Muscle of back (tissue), 11 donors: ENCODE data around the gene MAGEA6. TPM values are rescaled to one million over a fixed set of nuclear protein-coding genes. Genes with fewer than 3 reads are reported as not detected.
"Not testable (repeated sequence)": the region's sequence is repeated elsewhere in the genome, so short reads cannot be mapped to it uniquely, and the experiment has no call there.

Experiments used
- DNase-seq, 3 donors: peaks; one replicate each; pipeline versions ENCODE4 v3.0.0 to v3.0.0-alpha.2; 2013
- polyA plus RNA-seq, 10 donors: library from polyadenylated mRNA; unstranded; fragments of 120-200 nt; gene quantifications; one replicate each; pipeline ENCODE4 v1.2.1, GENCODE V29; 2013; ENCODE audit not compliant: insufficient read length in 10 of 10

The MAGEA6 gene
- polyA plus RNA-seq, 10 donors, result not detected

- not testable (repeated sequence) for DNase-seq
Observed at GRCh38 chrX:152734143-152734858, 35.2 kb downstream of the MAGEA6 start.

DNA sequence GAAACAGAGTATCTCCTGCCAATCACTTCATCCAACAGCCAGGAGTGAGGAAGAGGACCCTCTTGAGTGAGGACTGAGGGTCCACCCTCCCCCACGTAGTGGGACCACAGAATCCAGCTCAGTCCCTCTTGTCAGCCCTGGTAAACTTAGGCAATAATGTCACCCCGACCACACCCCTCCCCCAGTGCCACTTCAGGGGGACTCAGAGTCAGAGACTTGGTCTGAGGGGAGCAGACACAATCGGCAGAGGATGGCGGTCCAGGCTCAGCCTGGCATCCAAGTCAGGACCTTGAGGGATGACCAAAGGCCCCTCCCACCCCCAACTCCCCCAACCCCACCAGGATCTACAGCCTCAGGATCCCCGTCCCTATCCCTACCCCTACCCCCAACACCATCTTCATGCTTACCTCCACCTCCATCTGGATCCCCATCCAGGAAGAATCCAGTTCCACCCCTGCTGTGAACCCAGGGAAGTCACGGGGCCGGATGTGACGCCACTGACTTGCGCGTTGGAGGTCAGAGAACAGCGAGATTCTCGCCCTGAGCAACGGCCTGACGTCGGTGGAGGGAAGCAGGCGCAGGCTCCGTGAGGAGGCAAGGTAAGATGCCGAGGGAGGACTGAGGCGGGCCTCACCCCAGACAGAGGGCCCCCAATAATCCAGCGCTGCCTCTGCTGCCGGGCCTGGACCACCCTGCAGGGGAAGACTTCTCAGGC, 36.1 kb downstream of the MAGEA6 start, which contains the start of the genes CSAG1 and MAGEA12:
TSS of gene CSAG1 (minus strand) at position 461 of the 715 bp plus-strand sequence. CDS start 1,261 bp downstream, outside the sequence.
TSS of gene MAGEA12 (plus strand) at position 497 of the 715 bp plus-strand sequence. CDS start 2,405 bp downstream, outside the sequence.
- DNase-seq, result no peak

GRCh38 chrX:152725409-152725808, 44.1 kb downstream of the MAGEA6 start:
- DNase-seq, result no peak

Other genes starting within 250 kb of the MAGEA6 start
- 1 to 10 TPM; 1.1 to 2.2 (median 1.5) TPM for gene GABRQ, start 131.8 kb downstream of the MAGEA6 start, polyA plus RNA-seq
- gene MAGEA3, start 70.9 kb downstream of the MAGEA6 start, polyA plus RNA-seq, result not detected
- gene CSAG2, start 60.4 kb downstream of the MAGEA6 start, polyA plus RNA-seq, result not detected
- not detected for gene MAGEA2B, start 55.1 kb downstream of the MAGEA6 start, polyA plus RNA-seq
- gene CSAG1, start 36.0 kb downstream of the MAGEA6 start, polyA plus RNA-seq, result not detected
- not detected for gene MAGEA12, start 35.9 kb downstream of the MAGEA6 start, polyA plus RNA-seq
- not detected for gene MAGEA2, start 15.8 kb downstream of the MAGEA6 start, polyA plus RNA-seq
- gene CSAG3, start 10.5 kb downstream of the MAGEA6 start, polyA plus RNA-seq, result not detected
- 10 to 100 TPM; 26.5 to 44.6 (median 35.1) TPM for gene CETN2, start 61.1 kb upstream of the MAGEA6 start, polyA plus RNA-seq
- gene NSDHL, start 61.4 kb upstream of the MAGEA6 start, polyA plus RNA-seq, result 10 to 100 TPM in 9 of 10 donors, 1 to 10 TPM in 1; 9.7 to 19.8 (median 11.9) TPM
- 10 to 100 TPM in 8 of 10 donors, 1 to 10 TPM in 2; 7.8 to 35.2 (median 22.6) TPM for gene ZNF185, start 128.4 kb upstream of the MAGEA6 start, polyA plus RNA-seq
- under 1 TPM in 4 of 10 donors, not detected in 6; 0.08 to 0.16 (median 0.12) TPM for gene PNMA5, start 224.4 kb upstream of the MAGEA6 start, polyA plus RNA-seq